Breast epithelium (tissue), 4 donors: ENCODE measurements around the gene PRF1. TPM values are rescaled to one million over a fixed set of nuclear protein-coding genes. Genes with fewer than 3 reads are reported as not detected.

Experiments used
- DNase-seq, 2 donors: peaks; one replicate each; pipeline ENCODE4 v3.0.0-alpha.2; 2019; ENCODE audit warnings: low spot score in 2 of 2
- H3K27ac ChIP-seq, 2 donors: fragments of 200-600 bp; sonication (generic) in 1 of 2; one replicate each; pipeline ENCODE4 v1.5.1; 2016 to 2019; ENCODE audit warnings: mild to moderate bottlenecking in 1 of 2
- H3K27me3 ChIP-seq, 2 donors: fragments of 200-600 bp; sonication (generic) in 1 of 2; one replicate each; pipeline versions ENCODE4 v1.5.1 to v1.6.0; 2017 to 2019; ENCODE audit warnings: control low read depth in 1 of 2, mild to moderate bottlenecking in 1 of 2
- H3K36me3 ChIP-seq: fragments of 200-600 bp; one replicate; pipeline ENCODE4 v1.5.1; 2019
- H3K4me1 ChIP-seq, 2 donors: fragments of 200-600 bp; sonication (generic); one replicate each; pipeline ENCODE4 v1.5.1; 2016 to 2019; ENCODE audit warnings: control low read depth in 1 of 2
- H3K4me3 ChIP-seq, 3 donors: fragments of 200-600 bp; sonication (generic); 1 replicate in 2 of 3; 2 replicates in 1 of 3; pipeline ENCODE4 v1.5.1; 2016 to 2019; ENCODE audit warnings: mild to moderate bottlenecking in 3 of 3, moderate library complexity in 2 of 3
- H3K9me3 ChIP-seq, 2 donors: fragments of 200-600 bp; sonication (generic) in 1 of 2; one replicate each; pipeline ENCODE4 v1.5.1; 2016 to 2019; ENCODE audit warnings: control low read depth in 1 of 2
- POLR2A ChIP-seq: fragments of 450-650 bp; IDR thresholded peaks from one replicate; pipeline ENCODE4 v1.6.1; 2016; ENCODE audit warnings: antibody characterized with exemption, mild to moderate bottlenecking, moderate library complexity
- POLR2AphosphoS5 ChIP-seq, 3 donors: sonication (generic); formaldehyde crosslinking; IDR thresholded peaks; one replicate each; pipeline ENCODE4 v1.6.1; 2017; ENCODE audit warnings: antibody characterized with exemption in 3 of 3
- intact Hi-C: fragments of 100-400 bp; cut with DNase I; formaldehyde crosslinking; loops from one replicate; pipeline ENCODE4 v1.15.1; 2023; ENCODE audit warnings: low total_unique reads
- total RNA-seq, 3 donors: library from RNA; depleted of rRNA; stranded (reverse); fragments of >200 nt; gene quantifications; one replicate each; pipeline ENCODE4 v1.1.0, GENCODE V29; 2016
- TF ChIP-seq, protein P1 (sequence below), 3 donors: fragments of 450-650 bp; IDR thresholded peaks; one replicate each; pipeline ENCODE4 v1.5.1; 2016 to 2017; ENCODE audit warnings: antibody characterized with exemption in 3 of 3, mild to moderate bottlenecking in 3 of 3, moderate library complexity in 3 of 3

PRF1 gene
- total RNA-seq, 3 donors from 2014 or later: 2.2 to 4.3 (median 2.2) TPM

DNA sequence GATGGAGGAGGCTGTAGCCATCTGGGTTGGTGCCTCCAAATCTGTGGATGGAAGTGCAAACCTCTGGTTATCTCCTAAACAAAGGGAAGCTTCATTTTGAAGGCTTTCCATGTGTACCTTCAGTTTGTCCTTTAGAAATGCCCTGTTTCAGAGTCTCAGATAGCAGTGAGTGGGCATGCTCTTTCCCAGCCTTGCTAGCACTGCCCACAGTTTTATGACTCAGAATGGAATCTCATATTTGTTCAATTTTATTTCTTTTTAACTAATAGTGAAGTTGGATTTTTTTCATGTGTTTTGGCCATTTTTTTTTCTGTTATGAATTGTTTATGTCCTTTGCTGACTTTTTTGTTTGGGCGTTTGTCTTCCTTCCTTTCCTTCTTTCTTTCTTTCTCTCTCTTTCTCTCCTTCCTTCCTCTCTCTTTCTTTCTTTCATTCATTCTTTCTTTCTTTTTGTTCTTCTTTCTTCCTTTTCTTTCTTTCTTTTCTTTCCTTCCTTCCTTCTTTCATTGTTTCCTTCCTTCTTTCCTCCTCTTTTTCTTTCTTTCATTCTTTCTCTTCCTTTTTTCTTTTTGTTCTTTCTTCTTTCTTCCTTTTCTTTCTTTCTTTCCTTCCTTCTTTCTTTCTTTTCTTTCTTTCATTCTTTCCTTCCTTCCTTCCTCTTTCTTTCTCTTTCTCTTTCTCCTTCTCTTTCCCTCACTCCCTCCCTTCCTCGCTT is 25.6 kb downstream of the PRF1 start:
- Histone ChIP-seq H3K4me1 (no peaks in the 10 kb centered on the region), H3K36me3 (no peaks in the 10 kb centered on the region), H3K27me3 (no peaks in the 10 kb centered on the region), H3K27ac (no peak overlapping the region), H3K9me3 (no peaks in the 10 kb centered on the region), H3K4me3 (no peak overlapping the region)
- TF ChIP-seq POLR2AphosphoS5 (IDR thresholded peaks at IDR 0.05): no peak
- TF ChIP-seq, protein P1, sequence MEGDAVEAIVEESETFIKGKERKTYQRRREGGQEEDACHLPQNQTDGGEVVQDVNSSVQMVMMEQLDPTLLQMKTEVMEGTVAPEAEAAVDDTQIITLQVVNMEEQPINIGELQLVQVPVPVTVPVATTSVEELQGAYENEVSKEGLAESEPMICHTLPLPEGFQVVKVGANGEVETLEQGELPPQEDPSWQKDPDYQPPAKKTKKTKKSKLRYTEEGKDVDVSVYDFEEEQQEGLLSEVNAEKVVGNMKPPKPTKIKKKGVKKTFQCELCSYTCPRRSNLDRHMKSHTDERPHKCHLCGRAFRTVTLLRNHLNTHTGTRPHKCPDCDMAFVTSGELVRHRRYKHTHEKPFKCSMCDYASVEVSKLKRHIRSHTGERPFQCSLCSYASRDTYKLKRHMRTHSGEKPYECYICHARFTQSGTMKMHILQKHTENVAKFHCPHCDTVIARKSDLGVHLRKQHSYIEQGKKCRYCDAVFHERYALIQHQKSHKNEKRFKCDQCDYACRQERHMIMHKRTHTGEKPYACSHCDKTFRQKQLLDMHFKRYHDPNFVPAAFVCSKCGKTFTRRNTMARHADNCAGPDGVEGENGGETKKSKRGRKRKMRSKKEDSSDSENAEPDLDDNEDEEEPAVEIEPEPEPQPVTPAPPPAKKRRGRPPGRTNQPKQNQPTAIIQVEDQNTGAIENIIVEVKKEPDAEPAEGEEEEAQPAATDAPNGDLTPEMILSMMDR (IDR thresholded peaks at IDR 0.05): no peak
- no peak for DNase-seq
- intact Hi-C loops: no loop called here

DNA sequence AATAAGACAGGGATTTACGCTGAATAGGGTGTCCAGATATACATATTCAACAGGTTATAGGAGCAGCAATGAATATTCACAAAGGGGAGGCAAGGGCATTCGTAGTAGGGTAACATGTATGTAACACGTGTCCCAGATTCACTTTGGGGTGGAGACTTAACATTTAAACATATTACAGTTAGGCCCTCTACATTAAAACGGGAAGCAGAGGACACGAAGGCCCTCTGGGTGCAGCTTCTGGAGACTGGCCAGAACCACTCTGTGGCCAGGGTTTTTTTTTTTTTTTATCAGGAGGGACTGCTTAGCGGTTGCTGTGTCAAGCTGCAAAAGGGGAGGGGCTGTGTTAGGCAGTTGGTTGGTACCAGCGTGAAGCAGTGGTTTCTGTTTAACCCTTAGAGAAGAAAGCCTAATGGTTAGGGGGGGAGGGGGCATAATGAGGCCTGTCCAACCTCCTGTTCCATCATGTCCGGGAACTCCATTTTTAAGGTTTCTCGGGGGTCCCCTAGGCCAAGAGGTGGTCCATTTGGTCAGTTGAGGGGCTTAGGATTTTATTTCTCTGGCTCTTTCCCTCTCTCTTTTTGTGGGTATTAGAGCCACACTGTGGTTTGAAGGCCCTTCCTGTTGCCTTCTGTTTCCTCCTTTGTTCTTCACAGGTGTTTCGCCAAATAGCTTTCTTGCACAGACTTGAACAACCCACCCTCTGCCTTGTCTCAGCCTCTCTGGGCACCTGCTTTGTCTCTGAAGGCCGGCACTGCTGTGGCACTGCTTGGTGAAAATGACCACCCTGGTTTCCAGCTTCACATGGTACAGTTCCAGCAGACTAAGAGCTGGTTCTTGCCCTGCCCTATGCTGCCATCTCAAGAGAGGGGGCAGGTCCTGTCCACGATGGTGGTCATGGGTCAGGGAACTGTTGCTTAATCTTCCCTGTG is 26.4 kb downstream of the PRF1 start:
- Histone ChIP-seq H3K27me3 (no peaks in the 10 kb centered on the region), H3K27ac (no peak overlapping the region), H3K4me1 (no peaks in the 10 kb centered on the region), H3K36me3 (no peaks in the 10 kb centered on the region), H3K9me3 (no peaks in the 10 kb centered on the region), H3K4me3 (no peak overlapping the region)
- DNase-seq: no peak
- no peak for TF ChIP-seq POLR2A
- TF ChIP-seq POLR2AphosphoS5 (IDR thresholded peaks at IDR 0.05): no peak
- TF ChIP-seq, protein P1 (IDR thresholded peaks at IDR 0.05): no peak
- intact Hi-C loops: no loop called here

DNA sequence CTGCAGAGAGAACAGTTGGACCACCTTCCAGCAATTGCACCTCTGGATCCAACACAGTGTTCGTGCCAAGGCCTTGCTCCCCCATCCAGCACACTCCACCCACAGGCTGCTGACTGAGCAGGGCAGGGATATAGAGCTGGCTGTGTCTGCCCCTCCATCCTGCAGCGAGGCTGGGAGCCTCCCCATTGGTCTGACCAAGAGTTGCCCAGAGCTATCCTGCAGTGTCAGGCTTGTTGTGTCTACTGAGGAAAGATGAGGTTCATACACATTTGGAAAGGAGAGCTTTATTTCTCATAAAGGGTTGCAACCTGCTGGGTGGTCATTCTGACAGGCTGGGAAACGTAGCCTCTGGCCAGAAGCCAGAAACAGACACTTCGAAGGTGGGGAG is 27.1 kb downstream of the PRF1 start:
- H3K4me1 ChIP-seq: no peaks in the 10 kb centered on the region
- H3K4me3 ChIP-seq: no peak overlapping the region
- no peaks in the 10 kb centered on the region for H3K9me3 ChIP-seq
- DNase-seq: no peak
- no peaks in the 10 kb centered on the region for H3K27me3 ChIP-seq
- H3K36me3 ChIP-seq: no peaks in the 10 kb centered on the region
- H3K27ac ChIP-seq: no peak overlapping the region
- intact Hi-C loops: no loop called here
- TF ChIP-seq, protein P1 (IDR thresholded peaks at IDR 0.05): no peak
- TF ChIP-seq POLR2A: no peak
- TF ChIP-seq POLR2AphosphoS5 (IDR thresholded peaks at IDR 0.05): no peak

- Histone ChIP-seq H3K36me3 (no peaks in the 10 kb centered on the region), H3K27ac (no peak overlapping the region), H3K4me3 (no peak overlapping the region), H3K4me1 (no peaks in the 10 kb centered on the region), H3K9me3 (no peaks in the 10 kb centered on the region), H3K27me3 (no peaks in the 10 kb centered on the region)
- no peak for DNase-seq
- intact Hi-C loops: no loop called here
- TF ChIP-seq POLR2A (no peak), POLR2AphosphoS5 (IDR thresholded peaks at IDR 0.05) (no peak)
These were observed 28.7 kb downstream of the PRF1 start for GRCh38 chr10:70573599-70574506.

- H3K27ac ChIP-seq: no peak overlapping the region
- TF ChIP-seq POLR2A (no peak), POLR2AphosphoS5 (IDR thresholded peaks at IDR 0.05) (no peak)
- TF ChIP-seq, protein P1 (IDR thresholded peaks at IDR 0.05): no peak
- no peak overlapping the region for H3K4me3 ChIP-seq
- H3K36me3 ChIP-seq: no peaks in the 10 kb centered on the region
- H3K4me1 ChIP-seq: no peaks in the 10 kb centered on the region
- no peak for DNase-seq
- intact Hi-C loops: no loop called here
- no peaks in the 10 kb centered on the region for H3K9me3 ChIP-seq
- H3K27me3 ChIP-seq: no peaks in the 10 kb centered on the region
These were observed 30.7 kb downstream of the PRF1 start for GRCh38 chr10:70571636-70572439.
